Right renal pelvis (tissue), 4 donors: ENCODE measurements around the gene FGD4. TPM values are rescaled to one million over a fixed set of nuclear protein-coding genes. Genes with fewer than 3 reads are reported as not detected.
"Not testable (repeated sequence)": the region's sequence is repeated elsewhere in the genome, so short reads cannot be mapped to it uniquely, and the experiment has no call there.

ENCODE experiments used
- DNase-seq, 4 donors: peaks; one replicate each; pipeline ENCODE4 v3.0.0-alpha.2; 2013; ENCODE audit warnings: low read depth in 4 of 4, low spot score in 3 of 4, missing footprints in 1 of 4
- polyA plus RNA-seq, 4 donors: library from polyadenylated mRNA; unstranded; fragments of 120-200 nt; gene quantifications; one replicate each; pipeline ENCODE4 v1.2.1, GENCODE V29; 2013; ENCODE audit not compliant: insufficient read length in 4 of 4

The FGD4 gene
- polyA plus RNA-seq, 4 donors, result 14.0 to 19.3 (median 17.8) TPM

DNA sequence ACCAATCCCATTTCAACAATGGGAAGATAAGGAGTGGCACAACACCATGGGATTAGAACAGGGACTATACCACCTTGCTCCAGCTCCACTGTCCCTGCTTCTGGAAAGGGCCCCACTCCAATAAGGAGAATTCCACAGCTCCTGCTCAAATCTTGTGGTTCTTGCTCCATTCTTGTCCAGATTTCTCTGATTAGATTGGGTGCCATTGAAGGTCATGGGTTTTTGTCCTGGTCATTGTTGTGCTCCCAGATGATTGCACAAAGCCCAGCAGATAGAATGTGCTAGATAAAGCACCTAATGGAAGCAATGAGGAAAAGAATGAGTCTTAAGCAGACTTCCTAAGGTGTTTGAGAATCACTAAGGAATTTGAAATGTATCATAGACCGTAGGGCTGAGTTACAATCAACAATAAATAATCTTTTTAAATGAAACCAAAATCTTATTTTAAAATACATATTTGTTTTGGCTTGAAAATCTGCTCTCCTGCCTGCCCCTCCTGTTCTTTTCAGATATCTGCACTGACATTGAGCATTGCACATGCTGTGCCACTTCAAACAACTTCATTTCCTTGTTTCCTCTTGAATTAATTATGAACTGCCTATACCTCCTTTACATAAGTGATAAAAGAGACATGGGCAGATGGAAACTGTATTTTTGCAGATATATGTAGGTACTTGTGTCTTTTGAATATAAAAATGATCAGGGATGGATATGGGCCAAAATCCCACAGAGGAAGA lies 115.9 kb downstream of the FGD4 start:
- DNase-seq, result no peak

DNA sequence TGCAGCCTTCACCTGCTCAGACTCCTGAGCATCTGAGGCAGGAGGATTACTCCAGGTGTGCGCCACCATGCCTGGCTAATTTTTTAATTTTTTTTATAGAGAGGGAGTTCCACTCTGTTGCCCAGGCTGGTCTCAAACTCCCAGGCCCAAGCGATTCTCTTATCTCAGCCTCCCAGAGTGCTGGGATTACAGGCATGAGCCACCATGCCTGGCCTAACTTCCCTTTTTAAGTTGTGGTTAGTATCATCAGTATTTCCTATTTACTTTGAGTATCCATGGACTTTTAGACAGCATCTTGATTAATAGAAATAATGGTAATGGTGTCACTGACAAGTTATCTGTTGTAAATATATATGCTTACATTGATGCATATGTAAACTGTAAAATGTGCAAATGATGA lies 116.9 kb downstream of the FGD4 start:
- DNase-seq, result no peak

DNA sequence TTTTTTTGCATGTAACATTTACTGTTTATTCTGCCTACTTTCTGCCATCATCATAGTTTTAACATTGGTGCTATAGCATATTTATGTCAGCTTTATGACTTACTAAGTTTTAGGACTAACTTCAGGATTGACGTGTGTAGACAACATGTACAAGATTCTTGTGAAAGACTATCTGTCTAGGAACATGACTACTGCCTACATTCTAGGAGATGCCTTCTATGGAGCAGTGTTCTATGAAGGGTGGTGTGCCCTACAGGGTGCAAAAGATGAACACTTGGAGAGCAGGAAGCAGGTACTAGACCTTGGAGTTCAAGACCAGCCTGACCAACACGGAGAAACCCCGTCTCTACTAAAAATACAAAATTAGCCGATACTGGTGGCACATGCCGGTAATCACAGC lies 118.6 kb downstream of the FGD4 start:
- DNase-seq, result no peak

DNA sequence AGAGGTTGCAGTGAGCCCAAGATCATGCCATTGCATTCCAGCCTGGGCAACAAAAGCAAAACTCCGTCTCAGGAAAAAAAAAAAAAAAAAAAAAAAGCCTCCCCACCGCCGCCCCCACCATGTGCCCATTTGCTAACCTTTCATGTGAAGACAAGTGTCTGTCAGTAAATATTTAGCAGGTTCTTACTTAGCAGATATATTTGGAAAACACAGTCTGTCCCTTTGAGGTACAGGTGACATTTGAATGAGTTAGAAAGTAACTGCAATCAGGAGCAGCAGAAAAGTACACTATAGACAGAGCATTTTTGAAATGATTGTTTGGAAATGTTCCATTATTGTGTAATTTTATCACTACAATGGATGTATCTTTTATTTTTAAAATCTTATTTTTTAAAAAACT lies 119.7 kb downstream of the FGD4 start:
- DNase-seq, result no peak

DNA sequence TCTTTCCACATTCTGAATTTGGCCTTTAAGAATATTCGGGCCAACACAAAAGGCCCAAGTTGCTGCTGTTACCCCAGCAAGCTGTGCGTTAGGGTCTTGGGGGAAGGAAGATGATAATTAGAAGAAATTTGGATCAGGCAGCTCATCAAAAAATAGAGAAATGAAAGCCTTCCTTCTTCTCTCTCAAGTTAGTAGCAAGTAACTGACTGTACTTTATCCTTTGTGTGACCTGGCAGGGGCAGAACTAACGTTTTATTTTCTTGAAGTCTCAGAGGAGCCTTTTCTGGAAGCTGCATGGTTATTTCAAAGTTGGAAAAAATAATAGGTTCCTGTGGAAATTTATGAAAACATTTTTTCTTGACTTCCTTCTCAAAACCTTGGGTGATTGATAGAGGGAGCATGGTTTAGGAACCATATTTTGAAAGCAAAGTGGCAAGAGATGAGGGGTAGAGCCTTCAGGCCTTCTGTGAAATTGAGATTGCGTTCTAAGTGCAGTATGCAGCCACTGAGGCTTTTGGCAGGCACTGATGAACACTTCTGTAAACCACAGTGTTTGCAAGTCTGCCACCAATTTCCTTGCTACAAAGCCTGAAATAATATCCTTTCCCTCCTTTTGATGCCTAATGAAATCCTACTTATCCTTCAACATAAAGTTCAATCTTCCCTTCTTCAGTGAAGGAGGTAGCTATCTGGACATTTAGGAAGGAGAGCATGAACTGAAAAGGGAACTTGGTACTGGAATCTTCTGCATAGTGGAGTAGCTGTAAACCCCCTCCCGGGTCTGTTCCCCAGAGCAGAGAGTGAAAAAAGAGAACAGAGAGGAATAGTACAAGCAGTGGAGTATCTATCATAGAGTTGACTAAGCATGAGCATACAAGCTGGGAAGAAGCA lies 123.2 kb downstream of the FGD4 start:
- DNase-seq, result no peak

DNA sequence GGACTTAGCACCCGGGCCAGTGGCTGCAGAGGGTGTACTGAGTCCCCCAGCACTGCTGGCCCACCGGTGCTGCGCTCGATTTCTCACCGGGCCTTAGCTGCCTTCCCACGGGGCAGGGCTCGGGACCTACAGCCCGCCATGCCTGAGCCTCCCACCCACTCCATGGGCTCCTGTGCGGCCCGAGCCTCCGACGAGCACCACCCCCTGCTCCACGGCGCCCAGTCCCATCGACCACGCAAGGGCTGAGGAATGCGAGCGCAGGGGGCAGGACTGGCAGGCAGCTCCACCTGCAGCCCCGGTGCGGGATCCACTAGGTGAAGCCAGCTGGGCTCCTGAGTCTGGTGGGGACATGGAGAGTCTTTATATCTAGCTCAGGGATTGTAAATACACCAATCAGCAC lies 126.4 kb downstream of the FGD4 start:
- not testable (repeated sequence) for DNase-seq

DNA sequence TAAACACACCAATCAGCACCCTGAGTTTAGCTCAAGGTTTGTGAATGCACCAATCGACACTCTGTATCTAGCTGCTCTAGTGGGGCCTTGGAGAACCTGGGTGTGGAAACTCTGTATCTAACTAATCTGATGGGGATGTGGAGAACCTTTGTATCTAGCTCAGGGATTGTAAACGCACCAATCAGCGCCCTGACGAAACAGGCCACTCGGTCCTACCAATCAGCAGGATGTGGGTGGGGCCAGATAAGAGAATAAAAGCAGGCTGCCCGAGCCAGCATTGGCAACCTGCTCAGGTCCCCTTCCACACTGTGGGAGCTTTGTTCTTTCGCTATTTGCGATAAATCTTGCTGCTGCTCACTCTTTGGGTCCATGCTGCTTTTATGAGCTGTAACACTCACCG lies 127.0 kb downstream of the FGD4 start:
- DNase-seq, result not testable (repeated sequence)

DNA sequence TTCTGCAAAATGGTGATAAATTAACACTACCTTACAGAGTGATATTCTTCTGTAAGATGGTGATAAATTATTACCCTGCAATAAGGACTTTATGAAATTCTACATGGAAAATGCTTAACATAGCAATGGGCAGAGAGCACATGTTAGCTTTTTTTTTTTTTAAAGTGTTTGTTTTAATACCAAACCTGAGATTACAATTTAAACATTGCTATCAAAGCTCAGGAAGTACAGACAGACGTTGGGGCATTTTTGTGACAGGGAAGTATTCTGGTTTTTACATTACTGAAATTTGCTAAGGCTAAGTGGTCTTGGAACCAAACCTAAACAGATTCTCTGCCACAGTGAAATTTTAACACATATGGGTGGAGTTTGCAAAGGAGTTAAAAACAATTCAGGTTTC lies 133.1 kb downstream of the FGD4 start:
- no peak for DNase-seq

DNA sequence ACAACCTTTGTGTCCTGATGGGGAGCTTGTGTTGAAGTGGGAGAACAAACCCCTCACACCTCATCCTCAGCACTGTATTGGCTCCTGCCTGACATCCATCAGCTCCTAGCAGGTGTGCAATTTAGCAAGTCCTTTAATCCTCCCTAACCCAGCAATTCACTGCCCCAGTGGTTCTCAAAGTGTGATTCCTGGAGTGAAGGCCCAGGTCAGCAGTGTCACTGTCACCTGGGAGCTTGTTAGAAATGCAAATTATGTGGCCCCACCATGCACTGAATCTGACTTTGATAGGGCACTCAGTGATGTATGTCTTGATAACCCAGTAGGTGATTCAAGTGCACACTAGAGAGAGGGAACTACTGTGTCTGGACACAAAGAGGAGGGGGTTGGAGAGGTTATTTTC lies 133.6 kb downstream of the FGD4 start:
- DNase-seq, result no peak

DNA sequence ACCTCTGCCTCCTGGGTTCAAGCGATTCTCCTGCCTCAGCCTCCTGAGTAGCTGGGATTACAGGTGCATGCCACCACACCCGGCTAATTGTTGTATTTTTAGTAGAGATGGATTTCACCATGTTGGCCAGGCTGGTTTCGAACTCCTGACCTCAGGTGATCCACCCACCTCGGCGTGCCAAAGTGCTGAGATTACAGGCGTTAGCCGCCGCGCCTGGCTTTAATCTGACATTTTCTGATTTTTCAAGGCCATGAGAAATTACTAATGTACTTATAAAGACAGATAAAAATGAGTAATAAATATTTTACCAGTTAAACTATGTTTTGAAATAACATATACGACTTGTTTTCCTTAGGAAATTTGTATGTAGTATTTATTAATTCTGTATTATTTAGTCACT lies 134.1 kb downstream of the FGD4 start:
- DNase-seq, result not testable (repeated sequence)

DNA sequence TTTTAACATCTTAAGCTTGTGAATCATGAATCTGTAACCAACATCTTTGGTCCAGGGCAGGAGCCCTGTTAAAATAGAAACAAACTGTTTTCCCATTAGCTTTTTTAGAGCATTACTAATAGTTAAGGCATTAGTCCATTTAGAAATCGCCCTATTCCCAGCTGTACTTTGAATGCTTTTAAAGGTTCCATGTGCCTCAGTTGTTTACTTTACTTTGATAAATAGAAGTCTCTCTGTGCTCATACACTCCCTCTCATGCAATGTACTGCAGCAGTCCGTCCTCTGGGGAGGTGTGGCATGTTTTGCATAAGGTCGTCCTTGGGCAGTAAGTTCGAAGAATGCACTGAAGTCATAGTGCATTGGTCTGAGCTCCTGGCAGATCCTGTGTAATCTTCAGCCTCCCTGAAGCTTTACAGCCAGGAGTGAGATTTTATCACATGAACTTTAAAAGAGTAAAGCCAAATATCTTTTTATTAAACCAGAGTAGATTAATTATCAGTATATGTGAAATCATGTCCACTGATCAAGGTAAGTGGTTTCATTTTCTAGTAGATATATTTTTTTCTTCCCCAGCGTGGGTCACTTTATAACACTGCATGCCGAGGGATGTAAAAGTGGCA lies 134.7 kb downstream of the FGD4 start:
- no peak for DNase-seq

DNA sequence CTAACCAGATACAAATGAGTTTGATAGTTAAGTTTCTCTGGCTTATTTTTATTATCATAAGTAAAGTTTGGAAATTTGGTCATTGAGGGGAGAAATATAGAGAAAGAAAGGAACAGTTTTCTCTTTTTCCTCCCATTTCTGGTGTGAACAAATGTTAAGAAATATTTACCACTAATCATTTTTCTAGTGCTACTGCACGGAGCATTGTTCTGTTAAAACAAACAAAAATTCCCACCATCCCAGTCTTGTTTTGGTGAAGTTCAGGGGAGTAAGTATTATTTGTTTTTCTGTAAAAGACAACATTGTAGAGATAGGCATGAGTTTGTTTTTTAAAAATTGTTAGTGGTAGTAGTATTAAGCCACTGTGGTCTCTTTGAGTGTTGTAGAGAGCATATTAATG lies 135.3 kb downstream of the FGD4 start:
- no peak for DNase-seq

DNA sequence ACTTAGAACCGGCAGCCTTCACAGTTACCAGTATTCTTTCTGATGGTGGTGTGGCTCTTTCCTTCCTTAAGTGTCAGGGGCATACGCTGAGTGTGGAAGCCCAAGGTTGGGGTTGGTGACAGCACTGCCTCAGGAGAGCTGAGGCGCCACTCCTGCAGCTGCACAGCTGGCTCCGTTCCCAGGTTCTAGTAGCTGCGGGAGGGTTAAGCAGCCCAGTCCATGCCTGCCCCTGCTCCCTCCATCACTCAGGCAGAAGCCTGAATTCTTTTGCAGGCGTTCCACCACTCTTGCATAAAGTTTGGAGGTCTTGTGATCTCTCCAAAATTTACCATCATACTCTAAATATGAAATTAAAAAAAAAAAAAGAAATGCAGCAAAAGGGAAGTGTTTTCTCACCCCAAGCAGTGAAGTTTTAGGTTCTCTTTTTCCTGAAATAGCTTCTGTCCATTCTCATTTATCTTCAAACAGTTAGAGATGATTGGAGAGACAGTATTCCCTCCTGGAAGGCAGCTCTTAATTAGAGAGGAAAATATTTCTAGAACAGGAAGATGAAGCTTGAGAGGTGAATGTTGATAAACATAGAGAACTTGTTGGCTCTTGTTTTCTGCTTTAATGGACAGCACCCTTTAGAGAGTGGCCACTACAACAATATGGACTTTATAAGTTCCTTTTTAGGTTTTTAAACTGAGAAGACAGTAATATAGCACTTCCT lies 136.1 kb downstream of the FGD4 start:
- no peak for DNase-seq

DNA sequence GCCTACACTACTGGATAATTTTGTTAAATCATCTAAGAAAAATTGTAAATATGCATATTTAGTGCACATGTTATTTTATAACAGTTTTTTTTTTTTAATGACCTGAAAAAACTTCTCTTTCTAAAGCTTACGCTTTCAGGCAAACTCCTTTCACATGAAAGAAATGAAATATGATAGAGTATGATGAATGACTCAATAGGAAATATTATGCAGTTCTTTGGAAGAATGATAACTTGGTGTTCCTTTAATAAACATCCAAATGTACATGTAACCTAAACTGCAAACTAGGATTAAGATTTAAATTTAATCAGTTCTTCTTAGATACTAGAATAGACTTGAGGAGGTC lies 136.6 kb downstream of the FGD4 start:
- DNase-seq, result no peak

DNA sequence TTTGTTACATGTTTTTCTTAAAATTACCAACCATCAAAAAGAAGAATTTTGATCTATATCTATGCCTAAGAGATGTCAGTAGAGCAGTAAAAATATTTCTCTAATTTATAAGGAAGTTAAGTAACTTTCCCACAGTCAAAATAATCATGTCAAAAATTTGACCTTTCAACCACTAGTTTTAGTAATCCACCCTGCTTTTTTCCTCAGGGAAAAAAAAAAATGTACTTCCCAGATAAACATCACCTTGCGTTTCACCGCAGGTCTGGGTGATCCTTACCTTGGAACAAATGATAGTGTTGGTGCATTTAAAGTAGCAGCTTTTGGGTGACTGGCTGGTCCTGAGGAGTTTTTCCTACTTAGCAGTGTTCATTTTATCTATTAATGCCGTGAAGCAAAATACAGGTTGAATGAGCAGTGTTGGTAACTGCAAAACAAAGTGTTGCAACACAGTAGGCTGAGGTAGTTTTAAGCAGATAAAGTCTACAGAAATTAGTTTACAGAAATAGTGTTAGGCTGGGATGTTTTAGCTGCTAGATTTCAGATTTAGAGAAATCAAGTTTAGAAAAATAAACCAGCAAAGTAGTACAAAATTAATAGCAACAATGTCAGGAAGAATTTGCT lies 142.5 kb downstream of the FGD4 start:
- no peak for DNase-seq

DNA sequence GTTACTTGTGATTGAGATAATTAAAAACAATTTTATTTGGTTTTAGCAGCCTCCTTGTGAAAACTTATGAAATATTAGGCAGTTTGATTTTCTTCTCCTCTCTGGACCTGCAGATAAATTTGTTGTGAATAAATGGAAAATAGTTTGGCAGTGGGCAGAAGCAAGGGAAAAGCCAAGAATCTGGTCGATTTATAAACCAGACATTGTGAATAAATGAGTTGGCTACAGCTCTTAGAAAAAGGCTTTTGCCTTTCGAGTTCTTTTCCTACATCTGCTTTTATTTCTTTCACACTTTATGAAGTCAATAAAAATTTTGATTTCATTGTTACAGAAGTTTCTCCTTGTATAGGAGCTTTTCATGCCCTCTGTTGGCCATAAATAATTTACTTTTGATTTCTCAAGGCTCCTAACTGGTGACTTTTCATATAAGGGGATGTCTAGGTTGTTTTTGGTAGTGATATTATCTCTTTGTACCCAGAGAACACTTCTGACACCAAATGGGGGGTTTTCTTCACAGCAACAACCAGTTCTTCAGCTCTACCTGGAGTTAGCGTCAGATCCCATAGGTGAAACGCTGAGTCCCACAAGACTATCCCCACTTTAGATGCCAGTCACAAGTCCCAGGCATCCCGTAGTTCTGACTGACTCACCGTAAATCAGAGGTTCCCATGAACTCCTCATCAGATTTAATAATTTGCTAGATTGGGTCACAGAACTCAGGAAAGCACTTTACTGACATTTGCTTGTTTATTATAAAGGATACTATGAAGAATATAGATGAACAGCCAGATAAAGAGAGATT lies 143.3 kb downstream of the FGD4 start:
- no peak for DNase-seq

DNA sequence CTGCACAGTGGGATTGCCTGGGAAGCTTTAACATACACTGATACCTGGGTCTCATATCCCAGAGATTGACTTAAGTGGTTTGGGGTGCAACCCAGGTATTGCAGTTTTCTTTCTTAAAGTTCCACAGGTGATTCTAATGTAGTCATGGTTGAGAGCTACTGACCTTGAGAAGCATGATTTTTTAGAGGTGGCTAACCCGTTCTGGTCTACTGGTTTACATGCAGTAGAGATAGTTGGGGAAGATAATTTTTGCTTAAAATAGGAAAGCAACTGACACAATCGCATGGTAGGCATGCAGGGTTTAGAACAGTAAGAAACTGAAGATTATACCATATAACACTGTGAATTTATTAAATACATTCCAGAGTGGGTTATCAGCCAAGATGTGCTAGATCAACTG lies 145.5 kb downstream of the FGD4 start:
- no peak for DNase-seq

DNA sequence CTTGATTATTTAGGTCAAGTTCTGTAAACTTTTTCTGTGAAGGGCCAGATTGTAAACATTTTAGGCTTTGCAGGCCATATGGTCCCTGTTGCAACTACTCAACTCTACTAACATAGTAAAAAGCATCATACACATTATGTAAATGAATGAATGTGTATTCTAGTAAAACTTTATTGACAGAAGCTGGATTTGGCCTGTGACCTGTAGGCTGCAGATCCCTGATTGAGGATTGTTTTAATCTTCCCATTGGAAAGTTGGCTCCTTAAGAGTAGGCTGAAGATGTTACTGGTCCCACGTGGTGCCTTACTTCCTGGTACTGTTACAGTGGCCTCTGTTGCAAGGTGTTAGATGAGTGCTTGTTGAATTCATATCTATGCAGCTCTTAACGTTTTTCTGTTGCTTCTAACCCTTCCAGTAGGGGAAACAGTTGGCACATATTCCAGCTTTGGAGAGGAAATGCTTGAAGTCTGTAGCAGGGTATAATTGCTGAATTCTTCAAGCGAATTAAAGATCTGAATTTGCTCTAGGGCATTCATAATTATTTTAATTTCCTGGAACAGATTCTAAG lies 146.1 kb downstream of the FGD4 start:
- no peak for DNase-seq

DNA sequence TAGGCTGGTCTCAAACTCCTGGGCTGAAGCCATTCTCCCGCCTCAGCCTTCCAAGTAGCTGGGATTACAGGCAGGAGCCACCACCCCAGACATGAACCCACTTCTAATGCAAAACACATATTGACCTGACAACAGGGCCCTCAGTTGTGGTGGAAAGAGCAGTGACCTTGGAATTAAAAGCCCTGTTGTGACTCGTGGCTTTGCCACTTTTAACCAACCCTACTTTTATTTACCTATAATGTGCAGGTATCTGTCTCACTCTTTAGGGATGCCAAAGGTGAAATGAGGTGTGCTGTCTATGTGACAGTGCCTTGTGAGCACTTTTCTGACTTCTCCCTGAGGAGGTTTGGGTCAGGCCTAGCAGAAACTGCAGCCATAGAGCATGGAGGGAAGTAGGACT lies 146.9 kb downstream of the FGD4 start:
- DNase-seq, result no peak
